ENCODE results near the gene LEPROT.

LEPROT gene

DNA sequence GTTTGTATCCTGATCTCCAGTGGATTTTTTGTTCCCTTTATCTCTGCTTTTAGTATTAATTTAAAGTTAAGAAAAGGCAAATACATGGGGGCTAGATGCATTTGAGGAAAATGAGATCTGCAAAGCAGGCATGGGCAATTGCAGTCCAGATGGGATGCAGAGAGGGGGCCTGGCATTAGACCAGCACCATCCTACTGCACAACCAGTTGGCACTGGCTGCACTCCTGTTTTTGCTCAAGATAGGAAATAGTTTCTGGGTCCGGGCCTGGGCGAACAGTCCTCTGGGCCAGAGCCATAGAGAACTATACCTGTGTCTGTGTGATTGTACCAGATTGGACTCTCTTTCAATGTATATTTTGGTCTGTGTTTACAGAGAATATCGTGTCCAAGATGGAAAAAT lies 34.0 kb upstream of the LEPROT start:
- Histone ChIP-seq H3K4me1 (ENCODE audit: insufficient read depth, low read length, severe bottlenecking) (no peaks in the 10 kb centered on the region), H3K9me3 (ENCODE audit: low read length) (0 out of 2 replicates have a peak, but pooled peaks cover 2% of the 10 kb centered on the region), H4K20me1 (ENCODE audit: insufficient read depth, low read length) (no peaks in the 10 kb centered on the region), H3K79me2 (ENCODE audit: insufficient read depth, low read length) (no peaks in the 10 kb centered on the region), H3K36me3 (ENCODE audit: insufficient read depth, low read length) (peaks cover 10% of the 10 kb centered on the region; the same call in 1 of the 2 replicates), H3K27ac (ENCODE audit: low read depth, low read length, poor library complexity, severe bottlenecking) (no peak overlapping the region), H3F3A (ENCODE audit: insufficient read depth, low read length) (no peaks in the 10 kb centered on the region), H3K4me2 (ENCODE audit: low read length) (no peak overlapping the region), H2AFZ (ENCODE audit: low read length) (no peak overlapping the region), H3K9ac (ENCODE audit: low read length) (no peak overlapping the region), H3K4me3 (ENCODE audit: low read depth, low read length, poor library complexity, severe bottlenecking) (no peak overlapping the region), H3K9me2 (ENCODE audit: low read depth, low read length) (no peaks in the 10 kb centered on the region), H3K27me3 (ENCODE audit: insufficient read depth, low read length) (no peaks in the 10 kb centered on the region)
- TF ChIP-seq CTCF (IDR thresholded peaks at IDR 0.05; ENCODE audit: low read length), result no peak
- TF ChIP-seq EZH2 (IDR thresholded peaks at IDR 0.05; ENCODE audit: borderline replicate concordance, low read length), result no peak

GRCh38 chr1:65387821-65388220 lies 32.6 kb upstream of the LEPROT start:
- H3K4me3 ChIP-seq (ENCODE audit: low read depth, low read length, poor library complexity, severe bottlenecking), result no peak overlapping the region
- H3K36me3 ChIP-seq (ENCODE audit: insufficient read depth, low read length), result peaks cover 10% of the 10 kb centered on the region; the same call in 1 of the 2 replicates
- no peak overlapping the region for H2AFZ ChIP-seq (ENCODE audit: low read length)
- H3K27me3 ChIP-seq (ENCODE audit: insufficient read depth, low read length), result no peaks in the 10 kb centered on the region
- no peaks in the 10 kb centered on the region for H3K79me2 ChIP-seq (ENCODE audit: insufficient read depth, low read length)
- no peak overlapping the region for H3K4me2 ChIP-seq (ENCODE audit: low read length)
- no peaks in the 10 kb centered on the region for H3K9me2 ChIP-seq (ENCODE audit: low read depth, low read length)
- H3K9me3 ChIP-seq (ENCODE audit: low read length), result 0 out of 2 replicates have a peak, but pooled peaks cover 2% of the 10 kb centered on the region
- no peak overlapping the region for H3K9ac ChIP-seq (ENCODE audit: low read length)
- no peaks in the 10 kb centered on the region for H3F3A ChIP-seq (ENCODE audit: insufficient read depth, low read length)
- H4K20me1 ChIP-seq (ENCODE audit: insufficient read depth, low read length), result no peaks in the 10 kb centered on the region
- H3K27ac ChIP-seq (ENCODE audit: low read depth, low read length, poor library complexity, severe bottlenecking), result no peak overlapping the region
- TF ChIP-seq EZH2 (IDR thresholded peaks at IDR 0.05; ENCODE audit: borderline replicate concordance, low read length) (no peak), CTCF (IDR thresholded peaks at IDR 0.05; ENCODE audit: low read length) (no peak)
- H3K4me1 ChIP-seq (ENCODE audit: insufficient read depth, low read length, severe bottlenecking), result no peaks in the 10 kb centered on the region

- H3K9ac ChIP-seq (ENCODE audit: low read length), result no peak overlapping the region
- no peaks in the 10 kb centered on the region for H3K9me2 ChIP-seq (ENCODE audit: low read depth, low read length)
- no peaks in the 10 kb centered on the region for H3K79me2 ChIP-seq (ENCODE audit: insufficient read depth, low read length)
- no peaks in the 10 kb centered on the region for H3K9me3 ChIP-seq (ENCODE audit: low read length)
- TF ChIP-seq CTCF (IDR thresholded peaks at IDR 0.05; ENCODE audit: low read length), result no peak
- no peak for TF ChIP-seq EZH2 (IDR thresholded peaks at IDR 0.05; ENCODE audit: borderline replicate concordance, low read length)
- H2AFZ ChIP-seq (ENCODE audit: low read length), result no peak overlapping the region
- H3K4me3 ChIP-seq (ENCODE audit: low read depth, low read length, poor library complexity, severe bottlenecking), result no peak overlapping the region
- no peaks in the 10 kb centered on the region for H3K4me1 ChIP-seq (ENCODE audit: insufficient read depth, low read length, severe bottlenecking)
- no peaks in the 10 kb centered on the region for H3F3A ChIP-seq (ENCODE audit: insufficient read depth, low read length)
- H3K4me2 ChIP-seq (ENCODE audit: low read length), result no peak overlapping the region
- H3K27me3 ChIP-seq (ENCODE audit: insufficient read depth, low read length), result no peaks in the 10 kb centered on the region
- no peak overlapping the region for H3K27ac ChIP-seq (ENCODE audit: low read depth, low read length, poor library complexity, severe bottlenecking)
- peaks cover 8% of the 10 kb centered on the region; the same call in 1 of the 2 replicates for H3K36me3 ChIP-seq (ENCODE audit: insufficient read depth, low read length)
- H4K20me1 ChIP-seq (ENCODE audit: insufficient read depth, low read length), result no peaks in the 10 kb centered on the region
These were observed 31.4 kb upstream of the LEPROT start for GRCh38 chr1:65388908-65389695.
